Body of pancreas (tissue), 4 donors: ENCODE results near the gene CLNK.

Experiments
- POLR2A ChIP-seq, 3 donors: fragments of 450-650 bp; IDR thresholded peaks; one replicate each; pipeline ENCODE4 v1.6.1; 2016; ENCODE audit warnings: antibody characterized with exemption in 3 of 3, mild to moderate bottlenecking in 2 of 3
- TF ChIP-seq, protein P1 (sequence below), 7 experiments: fragments of 450-650 bp in 4 of 7; fragments of 200-600 bp in 3 of 7; sonication (generic) in 3 of 7; IDR thresholded peaks; one replicate each; pipeline ENCODE4 v1.5.1; 2016 to 2019; ENCODE audit warnings: antibody characterized with exemption in 7 of 7

- TF ChIP-seq, protein P1, sequence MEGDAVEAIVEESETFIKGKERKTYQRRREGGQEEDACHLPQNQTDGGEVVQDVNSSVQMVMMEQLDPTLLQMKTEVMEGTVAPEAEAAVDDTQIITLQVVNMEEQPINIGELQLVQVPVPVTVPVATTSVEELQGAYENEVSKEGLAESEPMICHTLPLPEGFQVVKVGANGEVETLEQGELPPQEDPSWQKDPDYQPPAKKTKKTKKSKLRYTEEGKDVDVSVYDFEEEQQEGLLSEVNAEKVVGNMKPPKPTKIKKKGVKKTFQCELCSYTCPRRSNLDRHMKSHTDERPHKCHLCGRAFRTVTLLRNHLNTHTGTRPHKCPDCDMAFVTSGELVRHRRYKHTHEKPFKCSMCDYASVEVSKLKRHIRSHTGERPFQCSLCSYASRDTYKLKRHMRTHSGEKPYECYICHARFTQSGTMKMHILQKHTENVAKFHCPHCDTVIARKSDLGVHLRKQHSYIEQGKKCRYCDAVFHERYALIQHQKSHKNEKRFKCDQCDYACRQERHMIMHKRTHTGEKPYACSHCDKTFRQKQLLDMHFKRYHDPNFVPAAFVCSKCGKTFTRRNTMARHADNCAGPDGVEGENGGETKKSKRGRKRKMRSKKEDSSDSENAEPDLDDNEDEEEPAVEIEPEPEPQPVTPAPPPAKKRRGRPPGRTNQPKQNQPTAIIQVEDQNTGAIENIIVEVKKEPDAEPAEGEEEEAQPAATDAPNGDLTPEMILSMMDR (IDR thresholded peaks at IDR 0.05): no peak
- no peak for TF ChIP-seq POLR2A (IDR thresholded peaks at IDR 0.05)
Observed at GRCh38 chr4:10521424-10521823, 163.1 kb downstream of the CLNK start.
